H1 (cell line): ENCODE data around the gene IFNL4. TPM values are rescaled to one million over a fixed set of nuclear protein-coding genes. Genes with fewer than 3 reads are reported as not detected.

ENCODE experiments used
- CTCF ChIA-PET: fragments of 300-600 bp; sonication (Branson Sonifier 250); formaldehyde crosslinking; loops from one replicate; lab custom pipeline; 2021; ENCODE audit not compliant: partially characterized antibody; lab: Charles Lee
- POLR2A ChIA-PET: fragments of 300-600 bp; sonication (Branson Sonifier 250); formaldehyde crosslinking; loops from one replicate; lab custom pipeline; 2021; ENCODE audit warnings: inconsistent platforms; ENCODE audit not compliant: partially characterized antibody; lab: Charles Lee
- DNase-seq, 2 experiments: peaks; one replicate each; pipeline versions ENCODE4 v3.0.0 to v3.0.0-alpha.2; 2010 to 2022; ENCODE audit warnings: low spot score in 2 of 2, low read depth in 1 of 2, mixed read lengths in 1 of 2
- FAIRE-seq: peaks from 2 replicates; lab custom pipeline; 2011; peaks lifted over from hg19 to GRCh38; lab: Jason Lieb, UNC
- H2AFZ ChIP-seq: 2 replicates; pipeline ENCODE4 v1.8.1; 2012; ENCODE audit warnings: low read length, inconsistent platforms
- H2AK5ac ChIP-seq: 2 replicates; pipeline ENCODE4 v1.6.1; 2013; ENCODE audit warnings: low read depth, low read length
- H2BK120ac ChIP-seq: replicated peaks from 2 replicates; pipeline ENCODE3; 2013; ENCODE audit warnings: low read depth, low read length, inconsistent platforms
- H2BK12ac ChIP-seq: 2 replicates; pipeline ENCODE4 v1.6.1; 2013; ENCODE audit warnings: low read depth, low read length
- H2BK15ac ChIP-seq: 2 replicates; pipeline ENCODE4 v1.6.1; 2013; ENCODE audit warnings: low read length
- H2BK20ac ChIP-seq: 2 replicates; pipeline ENCODE4 v1.6.1; 2013; ENCODE audit warnings: low read length
- H2BK5ac ChIP-seq: 2 replicates; pipeline ENCODE4 v1.6.1; 2013; ENCODE audit warnings: low read depth, low read length
- H3K14ac ChIP-seq: 2 replicates; pipeline ENCODE4 v1.6.1; 2013; ENCODE audit warnings: inconsistent platforms; ENCODE audit not compliant: insufficient read length
- H3K18ac ChIP-seq: 2 replicates; pipeline ENCODE4 v1.6.1; 2013; ENCODE audit warnings: low read length; ENCODE audit errors: extremely low read depth
- H3K23ac ChIP-seq: 2 replicates; pipeline ENCODE4 v1.6.1; 2013; ENCODE audit warnings: inconsistent platforms; ENCODE audit not compliant: insufficient read length
- H3K23me2 ChIP-seq: 2 replicates; pipeline ENCODE4 v1.6.1; 2013; ENCODE audit warnings: low read depth, low read length
- H3K27ac ChIP-seq: 2 replicates; pipeline ENCODE4 v1.6.1; 2011; ENCODE audit warnings: low read depth, low read length, inconsistent platforms
- H3K27me3 ChIP-seq, 4 experiments: replicated peaks in 1 of 4; 1 replicate in 1 of 4; 2 replicates in 3 of 4; pipeline versions ENCODE4 v1.6.1 to v1.8.1; 2011 to 2013; ENCODE audit warnings: low read length in 3 of 4, mild to moderate bottlenecking in 3 of 4, inconsistent platforms in 2 of 4, mixed read lengths in 2 of 4, moderate library complexity in 1 of 4; ENCODE audit not compliant: control insufficient read depth in 3 of 4, insufficient read depth in 3 of 4; ENCODE audit errors: extremely low read depth in 1 of 4
- H3K36me3 ChIP-seq, 4 experiments: 2 replicates each; pipeline versions ENCODE4 v1.6.1 to v1.8.1; 2011 to 2013; ENCODE audit warnings: mild to moderate bottlenecking in 4 of 4, low read length in 3 of 4, moderate library complexity in 2 of 4, control low read depth in 1 of 4, inconsistent platforms in 1 of 4; ENCODE audit not compliant: insufficient read depth in 4 of 4, control insufficient read depth in 2 of 4
- H3K4ac ChIP-seq: replicated peaks from 2 replicates; pipeline ENCODE3; 2013; ENCODE audit warnings: low read length, low read depth, mixed read lengths, inconsistent platforms; ENCODE audit not compliant: insufficient read length
- H3K4me1 ChIP-seq, 4 experiments: replicated peaks in 1 of 4; 1 replicate in 1 of 4; 2 replicates in 3 of 4; pipeline versions ENCODE4 v1.6.1 to v1.8.1; 2011 to 2013; ENCODE audit warnings: low read length in 3 of 4, inconsistent platforms in 2 of 4, mixed read lengths in 1 of 4; ENCODE audit not compliant: insufficient read depth in 4 of 4, control insufficient read depth in 3 of 4
- H3K4me2 ChIP-seq, 2 experiments: 2 replicates each; pipeline versions ENCODE4 v1.6.1 to v1.8.1; 2011 to 2013; ENCODE audit warnings: low read depth in 2 of 2, low read length in 2 of 2, control low read depth in 1 of 2, inconsistent platforms in 1 of 2, mild to moderate bottlenecking in 1 of 2; ENCODE audit not compliant: insufficient read depth in 1 of 2
- H3K4me3 ChIP-seq, 4 experiments: fragments of 200-600, 300-600 bp in 1 of 4; sonication (generic), shearing (Covaris generic), sonication (Bioruptor Twin) in 1 of 4; 2 replicates each; pipeline versions ENCODE4 v1.5.1 to v1.8.1; 2011 to 2016; ENCODE audit warnings: low read length in 4 of 4, low read depth in 3 of 4, control low read depth in 2 of 4, inconsistent platforms in 2 of 4, mild to moderate bottlenecking in 2 of 4, mixed read lengths in 1 of 4, moderate library complexity in 1 of 4; ENCODE audit not compliant: insufficient read depth in 2 of 4; ENCODE audit errors: extremely low read depth in 1 of 4
- H3K56ac ChIP-seq: replicated peaks from 2 replicates; pipeline ENCODE3; 2013; ENCODE audit warnings: low read depth, mild to moderate bottlenecking, mixed read lengths, low read length, inconsistent platforms; ENCODE audit not compliant: insufficient read length
- H3K79me1 ChIP-seq: 2 replicates; pipeline ENCODE4 v1.6.1; 2013; ENCODE audit warnings: low read depth, low read length, control low read depth
- H3K79me2 ChIP-seq, 2 experiments: 2 replicates each; pipeline versions ENCODE4 v1.6.1 to v1.8.1; 2012 to 2013; ENCODE audit warnings: low read length in 2 of 2, mild to moderate bottlenecking in 2 of 2, inconsistent platforms in 1 of 2; ENCODE audit not compliant: insufficient read depth in 2 of 2, control insufficient read depth in 1 of 2
- H3K9ac ChIP-seq, 4 experiments: replicated peaks in 1 of 4; 1 replicate in 1 of 4; 2 replicates in 3 of 4; pipeline versions ENCODE4 v1.6.1 to v1.8.1; 2011 to 2013; ENCODE audit warnings: low read depth in 3 of 4, low read length in 3 of 4, control low read depth in 2 of 4, mild to moderate bottlenecking in 2 of 4, moderate library complexity in 2 of 4, inconsistent platforms in 1 of 4; ENCODE audit errors: extremely low read depth in 1 of 4
- H3K9me3 ChIP-seq, 2 experiments: 2 replicates each; pipeline versions ENCODE4 v1.6.1 to v1.8.1; 2012 to 2013; ENCODE audit warnings: mild to moderate bottlenecking in 2 of 2, moderate library complexity in 2 of 2, control low read depth in 1 of 2, inconsistent platforms in 1 of 2, low read depth in 1 of 2, low read length in 1 of 2, mixed read lengths in 1 of 2; ENCODE audit not compliant: insufficient read depth in 2 of 2
- H4K20me1 ChIP-seq, 2 experiments: replicated peaks in 1 of 2; 2 replicates each; pipeline versions ENCODE3 to v1.8.1; 2011 to 2013; ENCODE audit warnings: inconsistent platforms in 2 of 2, low read length in 2 of 2, mild to moderate bottlenecking in 1 of 2; ENCODE audit not compliant: insufficient read depth in 2 of 2, control insufficient read depth in 1 of 2
- H4K5ac ChIP-seq: 2 replicates; pipeline ENCODE4 v1.6.1; 2013; ENCODE audit warnings: low read length, low read depth, mixed read lengths, inconsistent platforms; ENCODE audit not compliant: insufficient read length
- H4K8ac ChIP-seq: 2 replicates; pipeline ENCODE4 v1.8.0; 2013; ENCODE audit warnings: mild to moderate bottlenecking, moderate library complexity, low read length, inconsistent platforms; ENCODE audit not compliant: insufficient read depth; ENCODE audit errors: extremely low read depth
- H4K91ac ChIP-seq: replicated peaks from 2 replicates; pipeline ENCODE3; 2013; ENCODE audit warnings: low read length, mixed read lengths, inconsistent platforms; ENCODE audit not compliant: insufficient read length
- EGR1 ChIP-seq: IDR thresholded peaks from 2 replicates; pipeline ENCODE4 v1.6.1; 2011; ENCODE audit warnings: low read depth, low read length, borderline replicate concordance
- FOSL1 ChIP-seq: IDR thresholded peaks from 2 replicates; pipeline ENCODE4 v1.6.1; 2011; ENCODE audit warnings: mild to moderate bottlenecking, low read depth, low read length, moderate library complexity; ENCODE audit not compliant: insufficient read depth
- SUZ12 ChIP-seq: fragments of 200-600 bp; sonication (generic); IDR thresholded peaks from 2 replicates; pipeline ENCODE4 v1.6.1; 2012; ENCODE audit warnings: mild to moderate bottlenecking, inconsistent platforms, low read length, moderate library complexity, mixed read lengths
- TCF12 ChIP-seq: IDR thresholded peaks from 2 replicates; pipeline ENCODE4 v1.6.1; 2011; ENCODE audit warnings: low read depth, mild to moderate bottlenecking, low read length
- WGBS, 2 experiments: shearing (Covaris generic) in 1 of 2; methylation state at CpG; one replicate each; pipeline versions ENCODE4 v1.1.6 to v1.1.7; 2013 to 2015; ENCODE audit warnings: low lambda C conversion rate in 2 of 2, mixed read lengths in 2 of 2, inconsistent platforms in 1 of 2, low coverage in 1 of 2, missing lambda C conversion rate in 1 of 2; ENCODE audit not compliant: insufficient replicate concordance in 2 of 2, insufficient coverage in 1 of 2, insufficient read length in 1 of 2; ENCODE audit errors: extremely low coverage in 1 of 2, missing lambda C conversion rate in 1 of 2; 5-methylcytosine and 5-hydroxymethylcytosine counted together
- polyA plus RNA-seq, 7 experiments: library from polyadenylated mRNA; depleted of rRNA in 3 of 7; stranded (reverse) in 5 of 7; unstranded in 2 of 7; fragments of >200 nt in 5 of 7; fragments of 200-250 nt in 2 of 7; gene quantifications; 1 replicate in 5 of 7; 2 replicates in 1 of 7; 4 replicates in 1 of 7; pipeline versions ENCODE4 v1.2.1 to v1.2.3, GENCODE V29; 2011 to 2013; ENCODE audit warnings: missing spikeins in 2 of 7, mixed read lengths in 2 of 7
- total RNA-seq: library from RNA; stranded (reverse); fragmentation: NEBNext Ultra II Directional; extraction: Animal tissue kit (Norgen Biotek cat#: 25700); gene quantifications from 2 replicates; pipeline ENCODE4 v1.2.1, GENCODE V29; 2021

Gene IFNL4
- total and polyA plus RNA-seq, 2 of the 8 experiments (the other 6 are each of a cell fraction or from before 2014, with no cell fraction given), result not detected

GRCh38 chr19:39296055-39296645 lies 47.5 kb upstream of the IFNL4 start, which contains the start of gene IFNL1:
Gene IFNL1 (plus strand): TSS chr19:39296407. CDS start chr19:39296422, 15 bp downstream.
- Histone ChIP-seq H3K14ac (no peak within 1 kb of the TSS), H3K23me2 (peaks cover 2% of the 10 kb centered on the region; the same call in 1 of the 2 replicates), H3K27ac (no peak within 1 kb of the TSS), H4K5ac (no peak within 1 kb of the TSS), H3K4me3 (no peak within 1 kb of the TSS), H2AK5ac (no peak within 1 kb of the TSS), H3K56ac (no peak within 1 kb of the TSS), H2BK120ac (no peak within 1 kb of the TSS), H3K23ac (no peak within 1 kb of the TSS), H4K8ac (no peak within 1 kb of the TSS; the same call in 1 of the 2 replicates), H2BK5ac (no peak within 1 kb of the TSS), H3K18ac (no peak within 1 kb of the TSS; the same call in 1 of the 2 replicates), H3K36me3 (no peaks in the 10 kb centered on the region), H3K4me1 (peaks cover 0 to 2% (median 0%) of the 10 kb centered on the region in 4 experiments; a peak in 1 of 7 replicates), H3K27me3 (no peaks in the 10 kb centered on the region), H2BK12ac (no peak within 1 kb of the TSS; the same call in 1 of the 2 replicates), H4K91ac (no peak within 1 kb of the TSS), H2BK15ac (no peak within 1 kb of the TSS), H3K9me3 (no peaks in the 10 kb centered on the region), H3K4me2 (no peak within 1 kb of the TSS), H3K4ac (no peak within 1 kb of the TSS), H4K20me1 (peaks cover 0 to 3% of the 10 kb centered on the region in 2 experiments), H3K9ac (no peak within 1 kb of the TSS), H2BK20ac (no peak within 1 kb of the TSS), H3K79me1 (no peaks in the 10 kb centered on the region), H2AFZ (no peak within 1 kb of the TSS), H3K79me2 (no peaks in the 10 kb centered on the region)
- WGBS, 2 experiments, result 81% methylated on average over 11 of the region's 11 CpGs; no CpG with 5 or more reads in 1 of the 2 experiments
- CTCF ChIA-PET, result interaction anchor here (1.0 to 1.6 kb wide), 5 partner anchors 10 to 85 kb away, joined by 3 to 4 read pairs (median 3); partner anchors contain the start of gene SAMD4B
- TF ChIP-seq SUZ12 (no peak), FOSL1 (no peak), TCF12 (no peak), EGR1 (no peak)
- FAIRE-seq (no peak), DNase-seq (no peak)
- POLR2A ChIA-PET, result interaction anchor here (0.6 to 1.5 kb wide), 4 partner anchors 9 to 164 kb away, joined by 3 to 9 read pairs (median 4); partner anchors contain the start of gene RPS16
